SK-N-SH (cell line): ENCODE measurements around the gene ZNF516. TPM values are rescaled to one million over a fixed set of nuclear protein-coding genes. Genes with fewer than 3 reads are reported as not detected.

Source experiments
- CTCF ChIA-PET: fragments of 300-600, 350-600 bp; formaldehyde crosslinking; extraction: SDS; loops from one replicate; lab custom pipeline; 2021; lab: Yijun Ruan, JAX
- POLR2A ChIA-PET: fragments of 350-600 bp; sonication (Branson Sonifier 250); formaldehyde crosslinking; extraction: SDS; loops from one replicate; lab custom pipeline; 2020; ENCODE audit warnings: antibody characterized with exemption, inconsistent platforms; lab: Yijun Ruan, JAX
- DNase-seq: peaks from one replicate; pipeline ENCODE4 v3.0.0; 2012
- H2AFZ ChIP-seq: fragments of 200-600 bp; sonication (generic); 2 replicates; pipeline ENCODE4 v1.8.1; 2016; ENCODE audit warnings: antibody characterized with exemption, mild to moderate bottlenecking, low read depth
- H3F3A ChIP-seq: fragments of 200-600 bp; sonication (generic); replicated peaks from 2 replicates; pipeline ENCODE3; 2016; ENCODE audit warnings: antibody characterized with exemption, mild to moderate bottlenecking; ENCODE audit not compliant: insufficient read depth
- H3K27ac ChIP-seq, 2 experiments: fragments of 200-500 bp in 1 of 2; fragments of 200-600 bp in 1 of 2; sonication (Bioruptor generic) in 1 of 2; sonication (generic), shearing (Covaris generic) in 1 of 2; 2 replicates each; pipeline versions ENCODE4 v1.5.1 to v1.6.1; 2014 to 2016; ENCODE audit warnings: low read depth in 2 of 2, inconsistent platforms in 1 of 2, low read length in 1 of 2, mild to moderate bottlenecking in 1 of 2, mixed read lengths in 1 of 2
- H3K27me3 ChIP-seq: fragments of 200-600 bp; sonication (generic), shearing (Covaris generic); 2 replicates; pipeline ENCODE4 v1.6.1; 2016; ENCODE audit warnings: mixed run types; ENCODE audit not compliant: insufficient read depth
- H3K36me3 ChIP-seq, 2 experiments: fragments of 200-500 bp in 1 of 2; fragments of 200-600 bp in 1 of 2; sonication (Bioruptor generic) in 1 of 2; sonication (generic) in 1 of 2; replicated peaks in 1 of 2; 2 replicates each; pipeline versions ENCODE3 to v1.5.1; 2014 to 2016; ENCODE audit warnings: low read length in 1 of 2, mild to moderate bottlenecking in 1 of 2; ENCODE audit not compliant: insufficient read depth in 2 of 2, control insufficient read depth in 1 of 2
- H3K4me1 ChIP-seq, 2 experiments: fragments of 200-500 bp in 1 of 2; fragments of 200-600 bp in 1 of 2; sonication (Bioruptor generic) in 1 of 2; sonication (generic), shearing (Covaris generic) in 1 of 2; 2 replicates each; pipeline versions ENCODE4 v1.5.1 to v1.6.1; 2014 to 2016; ENCODE audit warnings: low read depth in 1 of 2, low read length in 1 of 2, mixed run types in 1 of 2; ENCODE audit not compliant: insufficient read depth in 2 of 2, control insufficient read depth in 1 of 2
- H3K4me2 ChIP-seq: fragments of 200-600 bp; sonication (generic), shearing (Covaris generic); 2 replicates; pipeline ENCODE4 v1.6.1; 2017; ENCODE audit warnings: mixed run types
- H3K4me3 ChIP-seq, 2 experiments: fragments of 200-500 bp in 1 of 2; fragments of 200-600 bp in 1 of 2; sonication (Bioruptor generic) in 1 of 2; sonication (generic), shearing (Covaris generic) in 1 of 2; 2 replicates each; pipeline versions ENCODE4 v1.5.1 to v1.8.1; 2014 to 2016; ENCODE audit warnings: low read depth in 2 of 2, inconsistent platforms in 1 of 2, low read length in 1 of 2, mild to moderate bottlenecking in 1 of 2, mixed read lengths in 1 of 2, moderate library complexity in 1 of 2
- H3K79me2 ChIP-seq: fragments of 200-600 bp; sonication (generic); 2 replicates; pipeline ENCODE4 v1.8.1; 2017; ENCODE audit warnings: mild to moderate bottlenecking; ENCODE audit not compliant: insufficient read depth
- H3K9ac ChIP-seq: fragments of 200-600 bp; sonication (generic); 2 replicates; pipeline ENCODE4 v1.6.1; 2017; ENCODE audit warnings: mixed run types
- H3K9me2 ChIP-seq: fragments of 200-600 bp; sonication (generic); 2 replicates; pipeline ENCODE4 v1.6.1; 2017; ENCODE audit warnings: mixed run types
- H3K9me3 ChIP-seq: fragments of 200-600 bp; sonication (generic); 2 replicates; pipeline ENCODE4 v1.6.1; 2017; ENCODE audit warnings: mixed run types, mild to moderate bottlenecking, moderate library complexity
- H4K20me1 ChIP-seq: fragments of 200-600 bp; sonication (generic); 2 replicates; pipeline ENCODE4 v1.6.1; 2017; ENCODE audit warnings: mild to moderate bottlenecking, mixed run types; ENCODE audit not compliant: insufficient read depth
- EP300 ChIP-seq, 2 experiments: IDR thresholded peaks; 2 replicates each; pipeline versions ENCODE4 v1.4.0 to v1.6.1; 2012; ENCODE audit warnings: borderline replicate concordance in 1 of 2, low read depth in 1 of 2, low read length in 1 of 2
- FOSL2 ChIP-seq: IDR thresholded peaks from 2 replicates; pipeline ENCODE4 v1.4.0; 2012; ENCODE audit warnings: low read depth, mild to moderate bottlenecking, moderate library complexity, borderline replicate concordance
- FOXJ3 ChIP-seq: sonication (generic); formaldehyde crosslinking; IDR thresholded peaks from 2 replicates; pipeline ENCODE4 v1.5.1; 2020; ENCODE audit warnings: mild to moderate bottlenecking, missing genetic modification reagents
- GABPA ChIP-seq: IDR thresholded peaks from 2 replicates; pipeline ENCODE4 v1.4.0; 2012; ENCODE audit warnings: low read depth, mild to moderate bottlenecking
- JUND ChIP-seq: IDR thresholded peaks from 2 replicates; pipeline ENCODE4 v1.4.0; 2012
- MXI1 ChIP-seq: IDR thresholded peaks from 2 replicates; pipeline ENCODE4 v1.6.1; 2012; ENCODE audit warnings: mild to moderate bottlenecking, low read depth, low read length, improper control_type of control experiment
- NFIC ChIP-seq: IDR thresholded peaks from 2 replicates; pipeline ENCODE4 v1.4.0; 2012; ENCODE audit warnings: borderline replicate concordance
- NRF1 ChIP-seq: IDR thresholded peaks from 2 replicates; pipeline ENCODE4 v1.6.1; 2012; ENCODE audit warnings: low read depth, mild to moderate bottlenecking, low read length
- RCOR1 ChIP-seq: fragments of 150-350 bp; IDR thresholded peaks from 2 replicates; pipeline ENCODE4 v1.6.1; 2017; ENCODE audit warnings: antibody characterized with exemption, low read length
- REST ChIP-seq: IDR thresholded peaks from 2 replicates; pipeline ENCODE4 v1.6.1; 2012; ENCODE audit warnings: mild to moderate bottlenecking, low read depth, low read length, moderate library complexity
- RXRA ChIP-seq: IDR thresholded peaks from 2 replicates; pipeline ENCODE4 v1.4.0; 2012; ENCODE audit warnings: low read depth, mild to moderate bottlenecking, borderline replicate concordance
- SIN3A ChIP-seq: IDR thresholded peaks from 2 replicates; pipeline ENCODE4 v1.6.1; 2012; ENCODE audit warnings: low read depth, mild to moderate bottlenecking, low read length, moderate library complexity, borderline replicate concordance
- SMC3 ChIP-seq: IDR thresholded peaks from 2 replicates; pipeline ENCODE4 v1.6.1; 2012; ENCODE audit warnings: low read depth, low read length, improper control_type of control experiment
- TAF1 ChIP-seq: IDR thresholded peaks from 2 replicates; pipeline ENCODE4 v1.6.1; 2012; ENCODE audit warnings: low read depth, mild to moderate bottlenecking, low read length, moderate library complexity, borderline replicate concordance
- TCF12 ChIP-seq: IDR thresholded peaks from 2 replicates; pipeline ENCODE4 v1.4.0; 2012
- USF2 ChIP-seq: fragments of 150-350 bp; IDR thresholded peaks from 2 replicates; pipeline ENCODE4 v1.6.1; 2017; ENCODE audit warnings: antibody characterized with exemption, low read length, low read depth, borderline replicate concordance
- YY1 ChIP-seq: IDR thresholded peaks from 2 replicates; pipeline ENCODE4 v1.4.0; 2012; ENCODE audit warnings: low read depth, mild to moderate bottlenecking
- WGBS: methylation state at CpG from one replicate; pipeline ENCODE4 v1.1.6; 2017; ENCODE audit warnings: low lambda C conversion rate; 5-methylcytosine and 5-hydroxymethylcytosine counted together
- polyA plus RNA-seq, 3 experiments: library from polyadenylated mRNA; depleted of rRNA; stranded (reverse); fragments of >200 nt; gene quantifications; 2 replicates each; pipeline ENCODE4 v1.2.3, GENCODE V29; 2012
- TF ChIP-seq, protein P1 (sequence below): fragments of 150-350 bp; IDR thresholded peaks from 2 replicates; pipeline ENCODE4 v1.6.1; 2016; ENCODE audit warnings: mild to moderate bottlenecking, low read depth, low read length

ZNF516 gene
- polyA plus RNA-seq, 1 of the 3 experiments (the other 2 are of a cell fraction): 4.4 TPM

DNA sequence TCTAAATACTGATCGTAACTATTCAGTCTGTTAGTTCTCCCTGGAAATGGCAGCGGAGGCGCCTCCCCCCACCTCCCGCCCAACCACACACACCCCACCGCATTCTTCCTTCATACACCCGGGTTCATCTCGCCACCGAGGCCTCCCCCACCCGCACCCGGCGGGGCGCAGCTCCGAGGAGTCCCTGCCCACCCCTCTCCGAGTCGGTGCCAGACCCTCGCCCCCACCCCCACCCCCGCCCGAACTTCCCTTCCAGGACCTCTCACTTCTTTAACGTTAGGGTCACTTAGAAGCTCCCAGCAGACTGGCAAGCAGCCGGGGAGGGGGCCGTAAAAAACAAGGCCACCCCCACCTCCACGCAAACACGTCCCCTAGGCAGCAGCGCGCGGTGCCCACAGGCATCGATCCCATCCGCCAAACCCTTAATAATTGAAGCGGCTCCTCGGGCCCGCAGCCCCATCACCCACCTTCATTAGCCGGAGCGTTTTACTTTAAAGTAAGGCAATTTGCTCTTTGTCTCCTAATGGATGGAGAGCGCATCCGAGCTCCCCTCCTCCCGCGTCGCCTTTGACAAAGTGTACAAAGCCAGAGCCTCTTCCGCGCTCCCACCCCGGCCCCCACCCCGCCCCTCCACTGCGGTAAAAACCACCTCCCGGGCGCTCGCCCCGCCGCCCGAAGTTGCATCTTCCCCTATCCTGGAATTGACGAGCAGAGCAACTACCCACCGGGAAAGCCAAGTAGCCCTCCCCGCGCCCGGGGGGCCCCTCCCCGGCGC, 624 bp downstream of the ZNF516 start:
- H3K9ac ChIP-seq: peak overlapping the region; percentile 53; the same call in 1 of the 2 replicates
- no peaks in the 10 kb centered on the region for H3K36me3 ChIP-seq

DNA sequence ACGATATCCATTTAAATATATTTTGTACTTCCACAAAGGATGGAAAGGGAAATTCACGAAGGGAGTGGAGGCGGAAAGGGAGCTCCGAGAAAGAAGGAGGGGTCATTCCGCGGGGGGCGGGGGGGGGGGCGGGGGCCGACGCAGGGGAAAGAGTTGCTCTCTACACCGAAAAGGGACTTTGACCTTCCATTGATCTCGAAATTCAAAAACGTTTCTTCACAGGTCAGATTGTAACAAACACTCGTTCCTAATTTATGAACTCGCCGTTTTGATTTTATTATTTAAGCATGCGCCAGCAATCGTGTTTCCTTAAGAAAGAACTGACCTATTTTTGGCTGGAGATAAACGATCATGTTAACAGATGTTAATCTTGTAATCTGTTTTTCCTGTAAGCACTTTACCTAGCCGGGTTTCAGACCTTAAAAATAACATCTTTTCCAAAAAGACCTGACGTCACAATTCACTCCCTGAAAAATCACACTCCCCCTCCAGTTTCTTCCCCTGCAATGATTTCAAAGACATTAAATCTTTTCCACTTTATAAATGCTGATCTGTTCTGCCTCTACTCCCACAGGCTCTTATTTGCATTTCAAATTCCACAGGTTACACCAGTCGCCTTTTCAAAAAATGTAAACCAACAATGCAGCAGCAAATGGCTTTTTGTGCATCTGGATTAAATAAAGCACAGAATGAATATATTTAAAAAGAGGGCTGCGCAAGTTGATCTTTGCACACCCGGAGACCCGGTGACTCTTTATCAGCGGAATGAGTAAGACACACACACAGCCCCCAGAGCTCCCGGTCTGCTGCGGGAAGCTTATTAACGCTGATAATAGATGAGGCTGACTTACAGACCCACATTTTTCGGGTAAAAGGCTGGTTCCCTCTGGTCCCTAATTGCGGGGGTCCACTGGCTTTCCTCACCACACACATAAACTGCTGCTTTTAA, 1.6 kb downstream of the ZNF516 start:
- Histone ChIP-seq H3K36me3 (no peaks in the 10 kb centered on the region), H3K4me1 (peaks cover 6 to 14% of the 10 kb centered on the region in 2 experiments; a peak in 3 of 4 replicates), H3K9me2 (no peaks in the 10 kb centered on the region), H3K79me2 (peaks cover 13% of the 10 kb centered on the region), H3K4me2 (peak overlapping the region; percentile 98), H4K20me1 (peaks cover 6% of the 10 kb centered on the region; the same call in 1 of the 2 replicates), H3K9ac (peak overlapping the region; percentile 53), H3K9me3 (no peaks in the 10 kb centered on the region), H3K27me3 (no peaks in the 10 kb centered on the region; the same call in 1 of the 2 replicates), H3F3A (peaks cover 12% of the 10 kb centered on the region), H3K27ac (peak overlapping the region; percentile 70 to 92), H2AFZ (peak overlapping the region; percentile 80), H3K4me3 (peak overlapping the region; percentile 62 to 81)
- peak; percentile 33 for DNase-seq
- CTCF ChIA-PET: no interaction called here
- 2% methylated on average over 31 of the region's 31 CpGs for WGBS
- POLR2A ChIA-PET: interaction anchor here (0.5 kb wide), 1 partner anchor 176 kb away, joined by 3 read pairs; no protein-coding TSS in a partner anchor
- TF ChIP-seq TAF1 (0 out of 2 replicates have a peak, but pooled peaks have one; percentile 2), FOSL2 (no peak), RCOR1 (no peak), USF2 (no peak), SMC3 (no peak), YY1 (no peak), MXI1 (no peak), NFIC (no peak), REST (no peak), NRF1 (no peak), FOXJ3 (CRISPR knock-in tag) (no peak), EP300 (IDR thresholded peaks at IDR 0.05; ENCODE audit: borderline replicate concordance in 1 of 2, low read depth in 1 of 2, low read length in 1 of 2) (no peak), TCF12 (peak; percentile 55)

More for the DNA sequence above, 624 bp downstream of the ZNF516 start:
- no peak for TF ChIP-seq TAF1
- no peak for TF ChIP-seq SIN3A
- TF ChIP-seq GABPA: no peak
- no peak for TF ChIP-seq NFIC
- no peak for TF ChIP-seq TCF12
- no peak for TF ChIP-seq JUND
- TF ChIP-seq MXI1: no peak
- TF ChIP-seq, protein P1, sequence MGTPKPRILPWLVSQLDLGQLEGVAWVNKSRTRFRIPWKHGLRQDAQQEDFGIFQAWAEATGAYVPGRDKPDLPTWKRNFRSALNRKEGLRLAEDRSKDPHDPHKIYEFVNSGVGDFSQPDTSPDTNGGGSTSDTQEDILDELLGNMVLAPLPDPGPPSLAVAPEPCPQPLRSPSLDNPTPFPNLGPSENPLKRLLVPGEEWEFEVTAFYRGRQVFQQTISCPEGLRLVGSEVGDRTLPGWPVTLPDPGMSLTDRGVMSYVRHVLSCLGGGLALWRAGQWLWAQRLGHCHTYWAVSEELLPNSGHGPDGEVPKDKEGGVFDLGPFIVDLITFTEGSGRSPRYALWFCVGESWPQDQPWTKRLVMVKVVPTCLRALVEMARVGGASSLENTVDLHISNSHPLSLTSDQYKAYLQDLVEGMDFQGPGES: no peak
- no peak for TF ChIP-seq RXRA
- TF ChIP-seq FOSL2: no peak
- TF ChIP-seq, all 33 proteins: peak for 0
- Histone ChIP-seq H3K4me1 (peaks cover 0 to 14% of the 10 kb centered on the region in 2 experiments; a peak in 2 of 4 replicates), H3K4me2 (peak overlapping the region; percentile 98), H3K4me3 (peak overlapping the region; percentile 62 to 81), H3K27ac (peak overlapping the region; percentile 70 to 92), H2AFZ (peak overlapping the region; percentile 80), H3K9me3 (no peaks in the 10 kb centered on the region), H3F3A (peaks cover 14% of the 10 kb centered on the region), H3K27me3 (no peaks in the 10 kb centered on the region; the same call in 1 of the 2 replicates), H3K79me2 (peaks cover 10% of the 10 kb centered on the region), H4K20me1 (no peaks in the 10 kb centered on the region; the same call in 1 of the 2 replicates), H3K9me2 (no peaks in the 10 kb centered on the region)
- 3% methylated on average over 32 of the region's 56 CpGs for WGBS
- CTCF ChIA-PET: no interaction called here
- POLR2A ChIA-PET: interaction anchor here (0.5 to 1.1 kb wide), 2 partner anchors 31 to 175 kb away, joined by 3 to 4 read pairs; no protein-coding TSS in a partner anchor
- DNase-seq: peak; percentile 57
